Sigmoid colon (tissue), 7 donors: ENCODE data around the gene JAKMIP1. TPM values are rescaled to one million over a fixed set of nuclear protein-coding genes. Genes with fewer than 3 reads are reported as not detected.

Experiments used
- DNase-seq: peaks from one replicate; pipeline ENCODE4 v3.0.0-alpha.2; 2019
- H3K27ac ChIP-seq, 4 donors: fragments of 200-600 bp; sonication (generic); one replicate each; pipeline ENCODE4 v1.5.1; 2016 to 2019; ENCODE audit warnings: mild to moderate bottlenecking in 1 of 4
- H3K27me3 ChIP-seq, 3 donors: fragments of 200-600 bp; sonication (generic); one replicate each; pipeline ENCODE4 v1.5.1; 2019; ENCODE audit warnings: mild to moderate bottlenecking in 1 of 3
- H3K36me3 ChIP-seq, 4 donors: fragments of 200-600 bp; sonication (generic); one replicate each; pipeline ENCODE4 v1.5.1; 2016 to 2019
- H3K4me1 ChIP-seq, 4 donors: fragments of 200-600 bp; sonication (generic); one replicate each; pipeline ENCODE4 v1.5.1; 2017 to 2019
- H3K4me3 ChIP-seq, 4 donors: fragments of 200-600 bp; sonication (generic); one replicate each; pipeline ENCODE4 v1.5.1; 2017 to 2019; ENCODE audit warnings: mild to moderate bottlenecking in 2 of 4, moderate library complexity in 1 of 4
- H3K9me3 ChIP-seq, 4 donors: fragments of 200-600 bp in 3 of 4; sonication (generic) in 3 of 4; one replicate each; pipeline versions ENCODE4 v1.5.1 to v1.6.1; 2013 to 2019
- CTCF ChIP-seq, 4 experiments: fragments of 450-650 bp in 3 of 4; fragments of 200-600 bp in 1 of 4; IDR thresholded peaks; one replicate each; pipeline ENCODE4 v1.5.1; 2016 to 2019; ENCODE audit warnings: antibody characterized with exemption in 4 of 4, mild to moderate bottlenecking in 3 of 4, moderate library complexity in 2 of 4
- EP300 ChIP-seq, 4 donors: sonication (generic); formaldehyde crosslinking; IDR thresholded peaks; one replicate each; pipeline ENCODE4 v1.6.1; 2017; ENCODE audit warnings: antibody characterized with exemption in 4 of 4
- POLR2A ChIP-seq, 2 donors: fragments of 450-650 bp; IDR thresholded peaks; one replicate each; pipeline ENCODE4 v1.6.1; 2016; ENCODE audit warnings: antibody characterized with exemption in 2 of 2, mild to moderate bottlenecking in 2 of 2, moderate library complexity in 2 of 2
- POLR2AphosphoS5 ChIP-seq, 4 donors: sonication (generic); formaldehyde crosslinking; IDR thresholded peaks; one replicate each; pipeline ENCODE4 v1.6.1; 2017; ENCODE audit warnings: antibody characterized with exemption in 4 of 4
- WGBS, 2 donors: extraction: QIAGEN DNeasy Blood & Tissue Kit; methylation state at CpG; one replicate each; pipeline ENCODE4 v1.1.7; 2013; 5-methylcytosine and 5-hydroxymethylcytosine counted together
- intact Hi-C: fragments of 100-400 bp; cut with DNase I; formaldehyde crosslinking; loops from one replicate; pipeline ENCODE4 v1.15.1; 2023
- polyA plus RNA-seq, 3 donors: library from polyadenylated mRNA; stranded (reverse); fragments of 200-250 nt; gene quantifications; one replicate each; pipeline ENCODE4 v1.2.3, GENCODE V29; 2013
- total RNA-seq, 4 donors: library from RNA; depleted of rRNA; stranded (reverse); fragments of >200 nt; gene quantifications; one replicate each; pipeline ENCODE4 v1.1.0, GENCODE V29; 2016
- donor health status: healthy with polysubstance abuse.
- donor health status: Bipolar disorder and iron deficiency.
- donor health status: healthy.

JAKMIP1 gene
- total and polyA plus RNA-seq, 7 donors, result 0.49 to 3.9 (median 1.8) TPM; not detected in 2

- intact Hi-C loops, result no loop called here
- WGBS, 2 donors, result 88 to 93% methylated on average over 7 of the region's 7 CpGs
- TF ChIP-seq CTCF (IDR thresholded peaks at IDR 0.05) (no peak), EP300 (IDR thresholded peaks at IDR 0.05) (no peak), POLR2A (IDR thresholded peaks at IDR 0.05) (no peak), POLR2AphosphoS5 (IDR thresholded peaks at IDR 0.05) (no peak)
Observed at GRCh38 chr4:6059375-6059805, 141.0 kb downstream of the JAKMIP1 start.

DNA sequence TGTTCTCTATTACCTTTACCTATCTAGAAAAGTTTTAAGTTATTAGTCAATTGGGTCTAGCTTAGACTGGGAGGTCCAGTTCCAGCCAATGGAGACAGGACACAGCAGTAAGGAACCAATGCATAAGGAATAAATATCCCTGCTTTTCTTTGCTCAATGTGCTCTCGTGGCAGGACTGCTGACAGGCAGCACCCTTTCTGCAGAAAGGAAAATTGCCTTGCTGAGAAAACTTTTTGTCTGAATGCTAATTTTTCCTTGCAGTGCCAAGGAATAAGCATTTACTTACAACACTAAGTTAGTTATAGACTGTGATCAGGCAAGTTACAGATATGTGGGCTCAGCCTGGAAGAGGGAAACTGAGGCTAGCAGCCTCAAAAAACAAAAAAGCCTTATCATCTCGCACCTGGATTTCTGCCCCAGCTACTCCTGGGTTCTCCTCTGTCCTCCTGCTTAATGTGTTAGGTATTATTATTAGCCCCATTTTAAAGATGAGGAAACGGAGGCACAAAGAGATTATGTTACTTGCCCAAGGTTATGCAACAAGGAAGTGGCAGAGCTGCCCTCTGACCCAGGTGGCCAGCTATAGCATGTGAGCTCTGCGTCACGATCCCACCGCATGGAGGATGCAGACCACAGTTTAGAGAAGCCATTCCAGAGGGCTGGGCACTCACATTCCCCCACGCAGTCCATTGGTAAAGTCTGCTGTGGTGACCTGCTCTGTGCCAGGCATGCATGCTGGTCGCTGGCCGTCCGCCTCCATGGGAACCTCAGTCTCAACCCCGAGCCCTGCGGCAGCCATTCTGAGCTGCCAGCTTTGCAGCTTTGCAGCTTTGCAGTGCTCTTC is 141.6 kb downstream of the JAKMIP1 start:
- Histone ChIP-seq H3K9me3 (peaks cover 14 to 25% (median 20%) of the 10 kb centered on the region in 4 donors), H3K27ac (no peak overlapping the region), H3K36me3 (no peaks in the 10 kb centered on the region), H3K27me3 (no peaks in the 10 kb centered on the region), H3K4me3 (no peak overlapping the region), H3K4me1 (no peaks in the 10 kb centered on the region)
- TF ChIP-seq POLR2AphosphoS5 (IDR thresholded peaks at IDR 0.05), result no peak
- DNase-seq, result peak; percentile 7
- WGBS, 2 donors, result 91 to 94% methylated on average over 12 of the region's 12 CpGs
- intact Hi-C loops, result no loop called here

More at GRCh38 chr4:6059375-6059805, 141.0 kb downstream of the JAKMIP1 start:
- DNase-seq, result peak; percentile 34
- H3K27me3 ChIP-seq, result no peaks in the 10 kb centered on the region
- no peak overlapping the region for H3K4me3 ChIP-seq
- no peaks in the 10 kb centered on the region for H3K36me3 ChIP-seq
- H3K4me1 ChIP-seq, result no peaks in the 10 kb centered on the region
- H3K9me3 ChIP-seq, result peaks cover 14 to 25% (median 20%) of the 10 kb centered on the region in 4 donors
- no peak overlapping the region for H3K27ac ChIP-seq

GRCh38 chr4:6056976-6057766 is 143.2 kb downstream of the JAKMIP1 start:
- Histone ChIP-seq H3K27ac (peak overlapping the region in 1 of 4 donors; percentile 31), H3K36me3 (no peaks in the 10 kb centered on the region), H3K4me1 (no peaks in the 10 kb centered on the region), H3K9me3 (peaks cover 14 to 25% (median 20%) of the 10 kb centered on the region in 4 donors), H3K27me3 (no peaks in the 10 kb centered on the region), H3K4me3 (no peak overlapping the region)
- intact Hi-C loops, result no loop called here
- TF ChIP-seq POLR2AphosphoS5 (IDR thresholded peaks at IDR 0.05) (no peak), CTCF (IDR thresholded peaks at IDR 0.05) (no peak), POLR2A (IDR thresholded peaks at IDR 0.05) (no peak), EP300 (IDR thresholded peaks at IDR 0.05) (no peak)
- 86 to 87% methylated on average over 15 of the region's 15 CpGs for WGBS, 2 donors
- peak; percentile 58 for DNase-seq

GRCh38 chr4:6055436-6055835 is 144.9 kb downstream of the JAKMIP1 start:
- 65 to 81% methylated on average over 4 of the region's 4 CpGs for WGBS, 2 donors

More at GRCh38 chr4:6055436-6055835, 144.9 kb downstream of the JAKMIP1 start:
- Histone ChIP-seq H3K36me3 (no peaks in the 10 kb centered on the region), H3K4me1 (no peaks in the 10 kb centered on the region), H3K27me3 (no peaks in the 10 kb centered on the region), H3K9me3 (peaks cover 14 to 21% (median 19%) of the 10 kb centered on the region in 4 donors), H3K4me3 (no peak overlapping the region), H3K27ac (no peak overlapping the region)
- TF ChIP-seq EP300 (IDR thresholded peaks at IDR 0.05), result no peak
- no peak for TF ChIP-seq POLR2A (IDR thresholded peaks at IDR 0.05)
- no peak for TF ChIP-seq CTCF (IDR thresholded peaks at IDR 0.05)
- TF ChIP-seq POLR2AphosphoS5 (IDR thresholded peaks at IDR 0.05), result no peak
- peak; percentile 52 for DNase-seq
- intact Hi-C loops, result no loop called here
